ENCODE data around the gene OPA1. TPM values are rescaled to one million over a fixed set of nuclear protein-coding genes. Genes with fewer than 3 reads are reported as not detected.
A peak's percentile ranks its signal among the peaks of the same experiment; 100 is the strongest.

Gene OPA1
- total RNA-seq, 2 experiments from 2014 or later, result 56.1 to 57.6 TPM

DNA sequence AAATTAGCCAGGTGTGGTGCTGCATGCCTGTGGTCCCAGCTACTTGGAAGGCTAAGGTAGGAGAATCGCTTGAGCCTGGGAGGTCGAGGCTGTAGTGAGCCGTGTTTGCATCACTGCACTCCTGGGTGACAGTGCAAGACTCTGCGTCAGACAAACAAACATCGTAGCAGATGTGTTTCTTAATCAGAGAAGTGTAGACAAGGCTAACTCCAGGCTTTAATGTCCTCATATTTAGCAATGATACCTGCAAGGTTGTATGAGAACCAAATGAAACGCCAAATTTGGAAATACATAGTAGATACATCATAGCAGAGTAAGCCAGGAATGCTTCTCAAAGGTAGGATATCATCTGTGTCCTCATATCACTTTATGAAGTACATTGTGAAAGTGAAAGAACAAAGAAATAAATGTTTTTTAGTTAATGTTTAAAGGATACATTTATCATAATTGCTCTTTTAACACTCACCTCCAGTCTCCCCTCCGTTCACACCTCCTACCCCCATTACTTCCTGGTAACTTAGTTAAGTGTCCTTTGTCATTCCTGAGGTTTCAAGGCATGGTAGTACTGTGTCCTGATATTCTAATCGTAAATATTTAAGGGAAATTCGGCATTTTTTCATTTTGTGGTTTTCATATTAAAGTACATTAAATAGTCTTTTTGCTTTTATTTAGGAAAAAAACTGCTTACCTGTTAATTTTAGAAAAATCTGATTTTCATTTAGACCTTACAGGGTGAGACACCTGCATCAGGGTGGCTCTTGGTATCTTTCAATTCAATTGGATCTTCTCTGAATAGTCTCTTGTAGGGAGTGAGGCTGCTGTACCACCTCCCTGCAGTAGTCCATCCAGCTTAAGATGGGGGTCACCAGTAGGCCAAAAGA lies 96.1 kb downstream of the OPA1 start:
- Histone ChIP-seq H3K36me3 (ENCODE audit: insufficient read depth, low read length) (peaks cover 20% of the 10 kb centered on the region), H3K4me3 (ENCODE audit: low read length) (no peak overlapping the region), H3K27me3 (ENCODE audit: control insufficient read depth in 1 of 2, insufficient read depth in 2 of 2, low read length in 2 of 2) (no peaks in the 10 kb centered on the region), H3K27ac (ENCODE audit: low read depth in 1 of 2, low read length in 2 of 2) (no peak overlapping the region), H3K9me3 (ENCODE audit: control insufficient read depth in 1 of 2, insufficient read depth in 1 of 2, low read length in 2 of 2) (no peaks in the 10 kb centered on the region), H3K4me1 (ENCODE audit: insufficient read depth, low read length) (no peaks in the 10 kb centered on the region)
- POLR2A ChIA-PET, result no interaction called here
- DNase-seq (no peak), ATAC-seq (ENCODE audit: poor library complexity) (no peak)
- Mint-ChIP-seq H3K4me3 (no peak overlapping the region), H3K27ac (no peak overlapping the region), H3K4me1 (ENCODE audit: low read depth) (peaks cover 11% of the 10 kb centered on the region), H3K36me3 (ENCODE audit: low read depth) (peaks cover 41% of the 10 kb centered on the region), H3K27me3 (no peaks in the 10 kb centered on the region), H3K9me3 (no peaks in the 10 kb centered on the region)
- CTCF ChIA-PET, result no interaction called here
- intact Hi-C loops (cut with DNase I, micrococcal nuclease), result no loop called here
- TF ChIP-seq, protein P1, sequence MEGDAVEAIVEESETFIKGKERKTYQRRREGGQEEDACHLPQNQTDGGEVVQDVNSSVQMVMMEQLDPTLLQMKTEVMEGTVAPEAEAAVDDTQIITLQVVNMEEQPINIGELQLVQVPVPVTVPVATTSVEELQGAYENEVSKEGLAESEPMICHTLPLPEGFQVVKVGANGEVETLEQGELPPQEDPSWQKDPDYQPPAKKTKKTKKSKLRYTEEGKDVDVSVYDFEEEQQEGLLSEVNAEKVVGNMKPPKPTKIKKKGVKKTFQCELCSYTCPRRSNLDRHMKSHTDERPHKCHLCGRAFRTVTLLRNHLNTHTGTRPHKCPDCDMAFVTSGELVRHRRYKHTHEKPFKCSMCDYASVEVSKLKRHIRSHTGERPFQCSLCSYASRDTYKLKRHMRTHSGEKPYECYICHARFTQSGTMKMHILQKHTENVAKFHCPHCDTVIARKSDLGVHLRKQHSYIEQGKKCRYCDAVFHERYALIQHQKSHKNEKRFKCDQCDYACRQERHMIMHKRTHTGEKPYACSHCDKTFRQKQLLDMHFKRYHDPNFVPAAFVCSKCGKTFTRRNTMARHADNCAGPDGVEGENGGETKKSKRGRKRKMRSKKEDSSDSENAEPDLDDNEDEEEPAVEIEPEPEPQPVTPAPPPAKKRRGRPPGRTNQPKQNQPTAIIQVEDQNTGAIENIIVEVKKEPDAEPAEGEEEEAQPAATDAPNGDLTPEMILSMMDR (IDR thresholded peaks at IDR 0.05), result no peak

DNA sequence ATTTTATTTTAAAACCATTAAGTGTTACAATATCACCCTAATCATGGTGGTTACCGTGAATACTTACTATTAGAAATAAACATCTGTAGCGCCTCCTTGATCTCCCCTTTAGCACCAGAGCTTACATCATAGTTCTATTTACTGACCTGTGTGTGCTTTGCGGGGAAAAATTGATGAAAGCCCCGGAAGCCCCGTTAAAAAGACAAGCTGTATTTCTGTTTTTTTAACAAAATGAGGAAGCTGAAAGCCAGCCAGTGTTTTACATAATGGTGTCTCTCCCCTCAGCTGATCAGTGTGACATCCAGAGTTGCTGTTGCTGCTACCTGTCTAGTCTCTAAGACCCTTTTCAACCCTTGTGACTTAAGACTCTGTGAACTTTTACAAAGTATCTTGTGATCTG lies 100.8 kb downstream of the OPA1 start:
- DNase-seq, result no peak
- Mint-ChIP-seq H3K36me3 (ENCODE audit: low read depth) (peaks cover 63% of the 10 kb centered on the region), H3K4me1 (ENCODE audit: low read depth) (peaks cover 5% of the 10 kb centered on the region), H3K27me3 (no peaks in the 10 kb centered on the region), H3K27ac (no peak overlapping the region), H3K9me3 (no peaks in the 10 kb centered on the region), H3K4me3 (no peak overlapping the region)
- Histone ChIP-seq H3K27me3 (ENCODE audit: control insufficient read depth in 1 of 2, insufficient read depth in 2 of 2, low read length in 2 of 2) (no peaks in the 10 kb centered on the region), H3K27ac (ENCODE audit: low read depth in 1 of 2, low read length in 2 of 2) (no peak overlapping the region), H3K4me3 (ENCODE audit: low read length) (no peak overlapping the region), H3K4me1 (ENCODE audit: insufficient read depth, low read length) (no peaks in the 10 kb centered on the region), H3K9me3 (ENCODE audit: control insufficient read depth in 1 of 2, insufficient read depth in 1 of 2, low read length in 2 of 2) (no peaks in the 10 kb centered on the region), H3K36me3 (ENCODE audit: insufficient read depth, low read length) (peaks cover 22% of the 10 kb centered on the region)
- peak; percentile 34 for ATAC-seq (ENCODE audit: poor library complexity)
- CTCF ChIA-PET, result no interaction called here
- POLR2A ChIA-PET, result no interaction called here
- TF ChIP-seq, protein P1 (IDR thresholded peaks at IDR 0.05), result no peak
- intact Hi-C loops (cut with DNase I, micrococcal nuclease), result no loop called here

DNA sequence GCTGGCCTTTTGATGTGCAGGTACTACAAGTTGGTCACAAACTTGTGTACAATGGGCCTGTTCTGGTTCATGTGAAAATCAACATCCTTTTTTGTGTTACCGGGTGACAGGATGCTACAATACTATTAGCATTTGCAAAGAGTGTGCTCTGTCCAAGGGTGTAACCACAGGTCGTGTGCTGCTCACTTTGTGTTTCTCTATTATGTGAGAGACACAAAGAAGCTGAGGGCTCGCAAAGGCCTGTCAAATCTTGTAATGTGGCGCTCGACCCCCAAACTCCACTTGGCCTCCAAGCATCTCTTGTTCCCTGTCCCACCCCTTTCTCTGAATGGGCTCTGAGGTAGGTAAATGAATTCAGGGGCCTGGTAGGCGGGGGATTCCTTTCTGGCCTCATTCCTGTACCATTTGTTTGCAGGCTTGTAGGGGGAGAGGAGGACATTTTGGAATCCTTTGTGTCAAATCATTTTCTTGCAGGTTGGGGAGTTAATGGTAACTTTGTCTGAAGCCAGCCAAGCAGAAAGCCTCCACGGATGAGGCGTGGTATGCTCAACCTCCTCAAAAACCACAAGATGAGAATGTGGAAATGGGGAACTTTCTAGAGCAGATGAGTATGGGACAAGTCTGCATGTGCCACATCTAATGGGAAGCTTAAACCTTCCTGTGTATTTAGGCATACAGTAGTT lies 109.1 kb downstream of the OPA1 start:
- CTCF ChIA-PET, result no interaction called here
- POLR2A ChIA-PET, result no interaction called here

More for the DNA sequence above, 109.1 kb downstream of the OPA1 start:
- intact Hi-C loops (cut with DNase I, micrococcal nuclease), result no loop called here
- Mint-ChIP-seq H3K4me1 (ENCODE audit: low read depth) (no peaks in the 10 kb centered on the region), H3K27ac (no peak overlapping the region), H3K9me3 (no peaks in the 10 kb centered on the region), H3K27me3 (no peaks in the 10 kb centered on the region), H3K36me3 (ENCODE audit: low read depth) (peaks cover 31% of the 10 kb centered on the region), H3K4me3 (no peak overlapping the region)
- H3K9me3 ChIP-seq (ENCODE audit: control insufficient read depth in 1 of 2, insufficient read depth in 1 of 2, low read length in 2 of 2), result no peaks in the 10 kb centered on the region
- TF ChIP-seq, protein P1 (IDR thresholded peaks at IDR 0.05), result no peak
- no peak overlapping the region for H3K4me3 ChIP-seq (ENCODE audit: low read length)
- H3K27ac ChIP-seq (ENCODE audit: low read depth in 1 of 2, low read length in 2 of 2), result no peak overlapping the region
- ATAC-seq (ENCODE audit: poor library complexity), result no peak
- DNase-seq, result no peak
- H3K36me3 ChIP-seq (ENCODE audit: insufficient read depth, low read length), result peaks cover 4% of the 10 kb centered on the region
- no peaks in the 10 kb centered on the region for H3K4me1 ChIP-seq (ENCODE audit: insufficient read depth, low read length)
- H3K27me3 ChIP-seq (ENCODE audit: control insufficient read depth in 1 of 2, insufficient read depth in 2 of 2, low read length in 2 of 2), result no peaks in the 10 kb centered on the region

Data from CD4-positive, alpha-beta T cell (primary cell).